ENCODE results near the gene FRA10AC1. TPM values are rescaled to one million over a fixed set of nuclear protein-coding genes. Genes with fewer than 3 reads are reported as not detected.

The FRA10AC1 gene
- total RNA-seq, 2 donors from 2014 or later, result 18.5 to 27.0 TPM

- no peaks in the 10 kb centered on the region for H3K9me3 Mint-ChIP-seq
- no peak for ATAC-seq
- peaks cover 5 to 14% of the 10 kb centered on the region in 2 donors for H3K36me3 Mint-ChIP-seq
- DNase-seq (ENCODE audit: low spot score in 2 of 2), result no peak
- no peak overlapping the region for H3K27ac Mint-ChIP-seq
Observed at GRCh38 chr10:93671042-93671441, 31.4 kb downstream of the FRA10AC1 start.

- DNase-seq (ENCODE audit: low spot score in 2 of 2), result no peak
- Mint-ChIP-seq H3K36me3 (peaks cover 5 to 14% of the 10 kb centered on the region in 2 donors), H3K9me3 (no peaks in the 10 kb centered on the region), H3K27ac (no peak overlapping the region)
- no peak for ATAC-seq
Observed at GRCh38 chr10:93670372-93670771, 32.0 kb downstream of the FRA10AC1 start.

- DNase-seq (ENCODE audit: low spot score in 2 of 2) (no peak), ATAC-seq (no peak)
- H3K36me3 Mint-ChIP-seq, result peaks cover 5 to 9% of the 10 kb centered on the region in 2 donors
- no peak overlapping the region for H3K27ac Mint-ChIP-seq
- no peaks in the 10 kb centered on the region for H3K9me3 Mint-ChIP-seq
Observed at GRCh38 chr10:93667795-93668194, 34.6 kb downstream of the FRA10AC1 start.

GRCh38 chr10:93666030-93666429 lies 36.4 kb downstream of the FRA10AC1 start:
- Mint-ChIP-seq H3K36me3 (peaks cover 5 to 18% of the 10 kb centered on the region in 2 donors), H3K27ac (no peak overlapping the region), H3K9me3 (no peaks in the 10 kb centered on the region)
- no peak for DNase-seq (ENCODE audit: low spot score in 2 of 2)
- no peak for ATAC-seq

- DNase-seq (ENCODE audit: low spot score in 2 of 2) (no peak), ATAC-seq (no peak)
- no peak overlapping the region for H3K27ac Mint-ChIP-seq
- no peaks in the 10 kb centered on the region for H3K9me3 Mint-ChIP-seq
- H3K36me3 Mint-ChIP-seq, result peaks cover 0 to 14% of the 10 kb centered on the region in 2 donors
Observed at GRCh38 chr10:93657757-93658156, 44.6 kb downstream of the FRA10AC1 start.

- DNase-seq (ENCODE audit: low spot score in 2 of 2) (no peak), ATAC-seq (no peak)
- peaks cover 0 to 7% of the 10 kb centered on the region in 2 donors for H3K36me3 Mint-ChIP-seq
- H3K27ac Mint-ChIP-seq, result no peak overlapping the region
- no peaks in the 10 kb centered on the region for H3K9me3 Mint-ChIP-seq
Observed at GRCh38 chr10:93656155-93656554, 46.2 kb downstream of the FRA10AC1 start.

- Mint-ChIP-seq H3K9me3 (no peaks in the 10 kb centered on the region), H3K27ac (no peak overlapping the region), H3K36me3 (no peaks in the 10 kb centered on the region)
- DNase-seq (ENCODE audit: low spot score in 2 of 2), result no peak
- no peak for ATAC-seq
Observed at GRCh38 chr10:93654201-93654600, 48.2 kb downstream of the FRA10AC1 start.

- Mint-ChIP-seq H3K36me3 (no peaks in the 10 kb centered on the region), H3K27ac (no peak overlapping the region), H3K9me3 (no peaks in the 10 kb centered on the region)
- DNase-seq (ENCODE audit: low spot score in 2 of 2) (no peak), ATAC-seq (no peak)
Observed at GRCh38 chr10:93652857-93653256, 49.5 kb downstream of the FRA10AC1 start.

- Mint-ChIP-seq H3K36me3 (no peaks in the 10 kb centered on the region), H3K27ac (no peak overlapping the region), H3K9me3 (no peaks in the 10 kb centered on the region)
- ATAC-seq, result no peak
- no peak for DNase-seq (ENCODE audit: low spot score in 2 of 2)
Observed at GRCh38 chr10:93639791-93640190, 62.6 kb downstream of the FRA10AC1 start.

GRCh38 chr10:93630625-93631557 lies 71.5 kb downstream of the FRA10AC1 start:
- no peak for DNase-seq (ENCODE audit: low spot score in 2 of 2)
- Mint-ChIP-seq H3K36me3 (no peaks in the 10 kb centered on the region), H3K9me3 (no peaks in the 10 kb centered on the region), H3K27ac (no peak overlapping the region)
- ATAC-seq, result peak in 1 of 2 donors; percentile 64

- DNase-seq (ENCODE audit: low spot score in 2 of 2) (no peak), ATAC-seq (no peak)
- H3K27ac Mint-ChIP-seq, result no peak overlapping the region
- H3K36me3 Mint-ChIP-seq, result no peaks in the 10 kb centered on the region
- H3K9me3 Mint-ChIP-seq, result no peaks in the 10 kb centered on the region
Observed at GRCh38 chr10:93629647-93630305, 72.6 kb downstream of the FRA10AC1 start.

- Mint-ChIP-seq H3K36me3 (no peaks in the 10 kb centered on the region), H3K27ac (no peak overlapping the region), H3K9me3 (no peaks in the 10 kb centered on the region)
- no peak for DNase-seq (ENCODE audit: low spot score in 2 of 2)
- ATAC-seq, result no peak
Observed at GRCh38 chr10:93628858-93629257, 73.5 kb downstream of the FRA10AC1 start.

- DNase-seq (ENCODE audit: low spot score in 2 of 2), result no peak
- H3K9me3 Mint-ChIP-seq, result no peaks in the 10 kb centered on the region
- no peaks in the 10 kb centered on the region for H3K36me3 Mint-ChIP-seq
- no peak for ATAC-seq
- H3K27ac Mint-ChIP-seq, result no peak overlapping the region
Observed at GRCh38 chr10:93622942-93623341, 79.5 kb downstream of the FRA10AC1 start.

GRCh38 chr10:93620925-93621324 lies 81.5 kb downstream of the FRA10AC1 start:
- DNase-seq (ENCODE audit: low spot score in 2 of 2), result no peak
- ATAC-seq, result no peak
- Mint-ChIP-seq H3K27ac (no peak overlapping the region), H3K36me3 (no peaks in the 10 kb centered on the region), H3K9me3 (no peaks in the 10 kb centered on the region)

Measured in activated naive CD4-positive, alpha-beta T cell treated with anti-CD3 and anti-CD28 coated beads, Interleukin-2, amount 50 U/mL, for 72 hours (primary cell).